ENCODE data around the gene SDHB. TPM values are rescaled to one million over a fixed set of nuclear protein-coding genes. Genes with fewer than 3 reads are reported as not detected.

Gene SDHB
- total and polyA plus RNA-seq, 9 of the 15 experiments (the other 6 are each of a cell fraction or from before 2014, with no cell fraction given): 207 to 554 (median 365) TPM

DNA sequence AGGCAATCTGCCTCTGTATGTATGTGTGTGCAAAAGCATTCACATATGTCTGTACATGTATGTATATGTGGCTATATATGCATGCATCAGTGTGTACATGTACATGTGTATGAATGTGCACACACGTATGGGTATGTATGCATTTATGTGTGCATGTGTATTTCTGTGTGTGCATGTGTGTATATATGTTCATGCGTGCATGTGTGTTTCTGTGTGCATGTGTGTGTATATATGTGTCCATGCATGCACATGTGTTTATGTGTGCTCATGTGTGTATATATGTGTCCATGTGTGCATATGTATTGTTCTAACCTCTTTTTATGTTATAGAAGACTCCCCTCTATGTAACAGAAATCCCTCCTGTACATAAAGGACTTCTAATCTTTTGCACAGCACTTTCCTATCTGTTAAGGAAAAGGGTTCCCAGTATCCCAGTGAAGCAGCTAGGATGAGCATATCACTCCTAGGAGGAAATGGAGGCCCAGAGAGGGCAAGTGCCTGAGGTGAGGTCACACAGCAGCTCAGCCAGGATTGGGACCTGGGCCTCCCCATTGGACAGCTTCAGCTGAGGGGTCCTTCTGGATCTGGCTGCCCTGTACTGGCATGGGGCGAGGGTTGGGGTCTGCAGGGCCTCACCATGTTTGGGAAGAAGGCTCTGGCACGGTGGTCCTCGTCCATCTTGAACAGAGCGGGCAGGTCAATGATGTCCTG, 15.8 kb upstream of the SDHB start:
- H3K4me1 ChIP-seq (replicated peaks in 1 of 2; ENCODE audit: control insufficient read depth in 2 of 2, insufficient read depth in 2 of 2, low read length in 2 of 2): 0 out of 5 replicates have a peak, but pooled peaks cover 0 to 2% of the 10 kb centered on the region in 2 experiments
- WGBS (ENCODE audit: insufficient coverage, low coverage, missing lambda C conversion rate): 0% methylated on average over 6 of the region's 6 CpGs
- H3K27ac ChIP-seq (ENCODE audit: extremely low read depth, low read depth, low read length): no peak overlapping the region
- no peak overlapping the region for H2AFZ ChIP-seq (ENCODE audit: low read depth, low read length)
- H3K27me3 ChIP-seq (ENCODE audit: control insufficient read depth in 2 of 2, insufficient read depth in 2 of 2, low read length in 2 of 2): peaks cover 43 to 67% of the 10 kb centered on the region in 2 experiments
- TF ChIP-seq, protein P1, sequence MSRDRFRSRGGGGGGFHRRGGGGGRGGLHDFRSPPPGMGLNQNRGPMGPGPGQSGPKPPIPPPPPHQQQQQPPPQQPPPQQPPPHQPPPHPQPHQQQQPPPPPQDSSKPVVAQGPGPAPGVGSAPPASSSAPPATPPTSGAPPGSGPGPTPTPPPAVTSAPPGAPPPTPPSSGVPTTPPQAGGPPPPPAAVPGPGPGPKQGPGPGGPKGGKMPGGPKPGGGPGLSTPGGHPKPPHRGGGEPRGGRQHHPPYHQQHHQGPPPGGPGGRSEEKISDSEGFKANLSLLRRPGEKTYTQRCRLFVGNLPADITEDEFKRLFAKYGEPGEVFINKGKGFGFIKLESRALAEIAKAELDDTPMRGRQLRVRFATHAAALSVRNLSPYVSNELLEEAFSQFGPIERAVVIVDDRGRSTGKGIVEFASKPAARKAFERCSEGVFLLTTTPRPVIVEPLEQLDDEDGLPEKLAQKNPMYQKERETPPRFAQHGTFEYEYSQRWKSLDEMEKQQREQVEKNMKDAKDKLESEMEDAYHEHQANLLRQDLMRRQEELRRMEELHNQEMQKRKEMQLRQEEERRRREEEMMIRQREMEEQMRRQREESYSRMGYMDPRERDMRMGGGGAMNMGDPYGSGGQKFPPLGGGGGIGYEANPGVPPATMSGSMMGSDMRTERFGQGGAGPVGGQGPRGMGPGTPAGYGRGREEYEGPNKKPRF (IDR thresholded peaks at IDR 0.05; ENCODE audit: low read depth, low read length): no peak
- peak; percentile 71 for TF ChIP-seq ZFP36 (IDR thresholded peaks at IDR 0.05; ENCODE audit: low read depth, low read length, partially characterized antibody)
- peak; percentile 32 for TF ChIP-seq RBM25 (IDR thresholded peaks at IDR 0.05; ENCODE audit: low read depth, low read length, severe bottlenecking)
- TF ChIP-seq KDM1A (IDR thresholded peaks at IDR 0.05): peak in 1 of 2 experiments; percentile 32; a peak in 1 of 4 replicates
- peak; percentile 55; the same call in 1 of the 2 replicates for TF ChIP-seq BCOR (IDR thresholded peaks at IDR 0.05)
- TF ChIP-seq RCOR1 (IDR thresholded peaks at IDR 0.05; ENCODE audit: borderline replicate concordance in 1 of 2, low read depth in 2 of 2, low read length in 2 of 2): 0 out of 4 replicates have a peak, but pooled peaks of 1 of the 2 experiments have one; percentile 15
- H3K36me3 ChIP-seq (ENCODE audit: control insufficient read depth, insufficient read depth, low read length): no peaks in the 10 kb centered on the region
- intact Hi-C loops (cut with micrococcal nuclease) (no loop called here), in situ Hi-C loops (cut with MboI) (no loop called here)
- H3K4me3 ChIP-seq: no peak overlapping the region
- ChIA-PET CTCF (ENCODE audit: low intra/inter-chr PET ratio) (no interaction called here), POLR2A (interaction anchor here (0.5 to 0.9 kb wide), 3 partner anchors 22 to 49 kb away, joined by 3 to 6 read pairs (median 4); no protein-coding TSS in a partner anchor)
- ATAC-seq: no peak
- no peaks in the 10 kb centered on the region for H3K79me2 ChIP-seq (ENCODE audit: control insufficient read depth, insufficient read depth, low read length)
- no peaks in the 10 kb centered on the region for H3K9me1 ChIP-seq (ENCODE audit: control insufficient read depth, insufficient read depth, low read length)
- BruUV-seq (replicated peaks): no TSS peak
- DNase-seq (ENCODE audit: extremely low read depth in 1 of 4, low spot score in 3 of 4): no peak
- H3K9ac ChIP-seq (ENCODE audit: insufficient read depth in 1 of 2, low read depth in 2 of 2, low read length in 2 of 2): no peak overlapping the region
- H3K4me2 ChIP-seq (ENCODE audit: insufficient read depth, low read length): no peak overlapping the region
- no peak for FAIRE-seq
- no peaks in the 10 kb centered on the region; the same call in 1 of the 2 replicates for H4K20me1 ChIP-seq (replicated peaks; ENCODE audit: control insufficient read depth, insufficient read depth, low read length)
- H3K9me3 ChIP-seq (replicated peaks; ENCODE audit: control insufficient read depth, insufficient read depth, low read depth, low read length): no peaks in the 10 kb centered on the region; the same call in 1 of the 2 replicates
